B cell (primary cell): ENCODE measurements around the gene TMEM14A. TPM values are rescaled to one million over a fixed set of nuclear protein-coding genes. Genes with fewer than 3 reads are reported as not detected.
"Not testable (repeated sequence)": the region's sequence is repeated elsewhere in the genome, so short reads cannot be mapped to it uniquely, and the experiment has no call there.

Experiments
- ATAC-seq: fragments of 200-7000 bp; cut with Tn5 transposase; one replicate; pipeline ENCODE4 v1.10.0; 2021; ENCODE audit warnings: low read depth, mild to moderate bottlenecking, moderate number of reproducible peaks, moderate library complexity
- CTCF ChIA-PET: fragments of 350-600 bp; sonication (Branson Sonifier 250); formaldehyde crosslinking; loops from one replicate; lab custom pipeline; 2021; ENCODE audit warnings: antibody characterized with exemption, inconsistent platforms; lab: Charles Lee
- POLR2A ChIA-PET: fragments of 350-600 bp; sonication (Branson Sonifier 250); formaldehyde crosslinking; loops from one replicate; lab custom pipeline; 2021; ENCODE audit warnings: antibody characterized with exemption; lab: Charles Lee
- DNase-seq: peaks from one replicate; pipeline ENCODE4 v3.0.0; 2013
- H2AFZ ChIP-seq: 2 replicates; pipeline ENCODE4 v1.6.1; 2012; ENCODE audit warnings: mild to moderate bottlenecking, low read depth, low read length; ENCODE audit not compliant: insufficient read depth, poor library complexity, severe bottlenecking
- H3K27ac ChIP-seq, 2 donors: 1 replicate in 1 of 2; 2 replicates in 1 of 2; pipeline ENCODE4 v1.5.1; 2012 to 2013; ENCODE audit warnings: low read length in 2 of 2, mild to moderate bottlenecking in 2 of 2, moderate library complexity in 1 of 2
- H3K27me3 ChIP-seq, 4 experiments: fragments of 200-600 bp in 1 of 4; sonication (generic) in 1 of 4; replicated peaks in 1 of 4; 1 replicate in 2 of 4; 2 replicates in 2 of 4; pipeline versions ENCODE4 v1.6.1 to v1.7.0; 2013 to 2016; ENCODE audit warnings: low read length in 3 of 4, mild to moderate bottlenecking in 2 of 4, mixed read lengths in 1 of 4, moderate library complexity in 1 of 4; ENCODE audit not compliant: insufficient read depth in 4 of 4, control insufficient read depth in 3 of 4; ENCODE audit errors: control extremely low read depth in 1 of 4
- H3K36me3 ChIP-seq, 2 experiments: replicated peaks in 1 of 2; 1 replicate in 1 of 2; 2 replicates in 1 of 2; pipeline versions ENCODE4 v1.6.1 to v1.7.1; 2013; ENCODE audit warnings: low read length in 1 of 2; ENCODE audit not compliant: insufficient read depth in 2 of 2, control insufficient read depth in 1 of 2; ENCODE audit errors: control extremely low read depth in 1 of 2, extremely low read depth in 1 of 2
- H3K4me1 ChIP-seq, 2 donors: fragments of 200-600 bp in 1 of 2; sonication (generic) in 1 of 2; 1 replicate in 1 of 2; 2 replicates in 1 of 2; pipeline versions ENCODE4 v1.5.1 to v1.6.1; 2013 to 2017; ENCODE audit warnings: low read length in 2 of 2; ENCODE audit not compliant: control insufficient read depth in 2 of 2, insufficient read depth in 2 of 2
- H3K4me2 ChIP-seq: replicated peaks from 2 replicates; pipeline ENCODE3; 2012; ENCODE audit warnings: mild to moderate bottlenecking, low read depth, low read length; ENCODE audit not compliant: poor library complexity, severe bottlenecking
- H3K4me3 ChIP-seq, 5 experiments: fragments of 200-600 bp in 1 of 5; sonication (generic) in 1 of 5; 1 replicate in 3 of 5; 2 replicates in 2 of 5; pipeline versions ENCODE4 v1.5.1 to v1.7.0; 2011 to 2016; ENCODE audit warnings: low read length in 4 of 5, mild to moderate bottlenecking in 4 of 5, low read depth in 2 of 5, control low read depth in 1 of 5, moderate library complexity in 1 of 5; ENCODE audit not compliant: insufficient read depth in 1 of 5; ENCODE audit errors: control extremely low read depth in 1 of 5, extremely low read depth in 1 of 5
- H3K79me2 ChIP-seq: fragments of 200-600 bp; sonication (generic); one replicate; pipeline ENCODE4 v1.6.0; 2016; ENCODE audit warnings: low read length; ENCODE audit not compliant: control insufficient read depth, insufficient read depth
- H3K9ac ChIP-seq: fragments of 200-600 bp; sonication (generic); 2 replicates; pipeline ENCODE4 v1.6.1; 2017; ENCODE audit warnings: mild to moderate bottlenecking, low read length, moderate library complexity
- H3K9me3 ChIP-seq, 3 donors: one replicate each; pipeline versions ENCODE4 v1.6.1 to v1.7.1; 2013; ENCODE audit warnings: low read length in 2 of 3; ENCODE audit not compliant: control insufficient read depth in 2 of 3, insufficient read depth in 1 of 3; ENCODE audit errors: control extremely low read depth in 1 of 3
- H4K20me1 ChIP-seq: 2 replicates; pipeline ENCODE4 v1.6.0; 2012; ENCODE audit warnings: mild to moderate bottlenecking, low read length; ENCODE audit not compliant: insufficient read depth, control insufficient read depth, poor library complexity, severe bottlenecking
- H3K27ac Mint-ChIP-seq: one replicate; pipeline ENCODE4 v1.8.0; 2021; ENCODE audit warnings: mixed read lengths
- H3K27me3 Mint-ChIP-seq: one replicate; pipeline ENCODE4 v1.8.0; 2021; ENCODE audit warnings: mixed read lengths
- H3K4me1 Mint-ChIP-seq: one replicate; pipeline ENCODE4 v1.8.0; 2021; ENCODE audit warnings: mixed read lengths
- H3K4me3 Mint-ChIP-seq: one replicate; pipeline ENCODE4 v1.8.0; 2021; ENCODE audit warnings: mixed read lengths
- H3K9me3 Mint-ChIP-seq: one replicate; pipeline ENCODE4 v1.8.0; 2022; ENCODE audit warnings: mixed read lengths; ENCODE audit not compliant: insufficient read depth
- CTCF ChIP-seq: fragments of 200-600 bp; IDR thresholded peaks from one replicate; pipeline ENCODE4 v1.8.0; 2022; ENCODE audit warnings: antibody characterized with exemption, mild to moderate bottlenecking
- EZH2 ChIP-seq: IDR thresholded peaks from 2 replicates; pipeline ENCODE4 v1.6.1; 2012; ENCODE audit warnings: borderline replicate concordance, low read depth, mild to moderate bottlenecking, moderate library complexity, low read length; ENCODE audit not compliant: insufficient read depth, poor library complexity, severe bottlenecking
- WGBS: methylation state at CpG from one replicate; pipeline ENCODE4 v1.1.5; 2013; ENCODE audit warnings: missing lambda C conversion rate; ENCODE audit not compliant: insufficient coverage; 5-methylcytosine and 5-hydroxymethylcytosine counted together
- intact Hi-C: fragments of 100-400 bp; cut with micrococcal nuclease; formaldehyde crosslinking; loops from one replicate; pipeline ENCODE4 v1.10.0; 2022
- polyA plus RNA-seq: library from polyadenylated mRNA; depleted of rRNA; stranded (reverse); fragments of >200 nt; gene quantifications from 2 replicates; pipeline ENCODE4 v1.2.3, GENCODE V29; 2012
- total RNA-seq, 2 donors: library from RNA; stranded (reverse); fragments of 120-200 nt in 1 of 2; gene quantifications; 1 replicate in 1 of 2; 2 replicates in 1 of 2; pipeline versions ENCODE4 v1.2.3 to v1.2.4, GENCODE V29; 2013 to 2022

TMEM14A gene
- total and polyA plus RNA-seq, 2 donors (not counting 1 experiment from before 2014, with no cell fraction given), result 5.2 to 9.5 TPM

GRCh38 chr6:52674666-52675065, 3.8 kb downstream of the TMEM14A start:
- H2AFZ ChIP-seq, result no peak overlapping the region
- intact Hi-C loops, result loop anchor here (5.0 kb wide), 1 partner anchor 1123 kb away; the partner anchor contains the start of gene LRRC1
- no peak overlapping the region for H3K4me2 ChIP-seq
- DNase-seq (no peak), ATAC-seq (no peak)
- H3K79me2 ChIP-seq, result peaks cover 5% of the 10 kb centered on the region
- H3K4me3 ChIP-seq, result no peak overlapping the region
- CTCF ChIA-PET, result interaction anchor here (0.8 to 1.4 kb wide), 4 partner anchors 10 to 257 kb away, joined by 3 to 9 read pairs (median 5); no protein-coding TSS in a partner anchor
- no peaks in the 10 kb centered on the region for H4K20me1 ChIP-seq
- H3K4me1 Mint-ChIP-seq, result peaks cover 28% of the 10 kb centered on the region
- H3K27me3 Mint-ChIP-seq, result no peaks in the 10 kb centered on the region
- no peak overlapping the region for H3K9ac ChIP-seq
- no peak overlapping the region for H3K4me3 Mint-ChIP-seq
- WGBS, result 96% methylated on average over 4 of the region's 7 CpGs
- no peak overlapping the region for H3K27ac ChIP-seq
- no peaks in the 10 kb centered on the region for H3K27me3 ChIP-seq
- POLR2A ChIA-PET, result no interaction called here
- no peak overlapping the region for H3K27ac Mint-ChIP-seq
- H3K9me3 Mint-ChIP-seq, result no peaks in the 10 kb centered on the region
- no peaks in the 10 kb centered on the region for H3K9me3 ChIP-seq
- H3K36me3 ChIP-seq, result peaks cover 0 to 9% of the 10 kb centered on the region in 2 experiments
- H3K4me1 ChIP-seq, result peaks cover 12 to 18% of the 10 kb centered on the region in 2 donors
- TF ChIP-seq EZH2 (no peak), CTCF (no peak)

GRCh38 chr6:52675372-52675771, 4.5 kb downstream of the TMEM14A start:
- Mint-ChIP-seq H3K4me3 (no peak overlapping the region), H3K4me1 (peaks cover 24% of the 10 kb centered on the region), H3K27ac (no peak overlapping the region), H3K27me3 (no peaks in the 10 kb centered on the region), H3K9me3 (no peaks in the 10 kb centered on the region)
- DNase-seq, result no peak
- no peak overlapping the region for H3K4me2 ChIP-seq
- H3K9me3 ChIP-seq, result no peaks in the 10 kb centered on the region
- H3K4me3 ChIP-seq, result no peak overlapping the region
- peaks cover 0 to 9% of the 10 kb centered on the region in 2 experiments for H3K36me3 ChIP-seq
- POLR2A ChIA-PET, result no interaction called here
- TF ChIP-seq CTCF (no peak), EZH2 (no peak)
- H3K9ac ChIP-seq, result no peak overlapping the region
- no peak overlapping the region for H3K27ac ChIP-seq
- H4K20me1 ChIP-seq, result no peaks in the 10 kb centered on the region
- peaks cover 12 to 16% of the 10 kb centered on the region in 2 donors for H3K4me1 ChIP-seq
- WGBS, result 100% methylated on average over 1 of the region's 1 CpG
- intact Hi-C loops, result no loop called here
- H3K27me3 ChIP-seq, result no peaks in the 10 kb centered on the region
- H3K79me2 ChIP-seq, result peaks cover 5% of the 10 kb centered on the region
- no peak overlapping the region for H2AFZ ChIP-seq
- ATAC-seq, result no peak
- CTCF ChIA-PET, result interaction anchor here (1.2 kb wide), 1 partner anchor 25 kb away, joined by 3 read pairs; no protein-coding TSS in a partner anchor

- WGBS, result 86% methylated on average over 3 of the region's 8 CpGs
Measured at GRCh38 chr6:52676631-52677030, 5.7 kb downstream of the TMEM14A start.

More at GRCh38 chr6:52676631-52677030, 5.7 kb downstream of the TMEM14A start:
- H3K9ac ChIP-seq, H3K27me3 ChIP-seq, H3K27ac Mint-ChIP-seq, H3K4me1 ChIP-seq, H3K9me3 ChIP-seq, ATAC-seq, H3K4me3 ChIP-seq, H3K36me3 ChIP-seq, H2AFZ ChIP-seq, H3K4me3 Mint-ChIP-seq, H4K20me1 ChIP-seq, H3K27me3 Mint-ChIP-seq, H3K27ac ChIP-seq, H3K79me2 ChIP-seq, H3K9me3 Mint-ChIP-seq, H3K4me2 ChIP-seq, intact Hi-C loops, POLR2A ChIA-PET, DNase-seq: not testable (repeated sequence)
- CTCF ChIA-PET, result interaction anchor here (1.2 kb wide), 1 partner anchor 26 kb away, joined by 3 read pairs; no protein-coding TSS in a partner anchor
- H3K4me1 Mint-ChIP-seq, result peaks cover 14% of the 10 kb centered on the region
